ENCODE results near the gene ZFP92.

- TF ChIP-seq CTCF (conservative IDR thresholded peaks at IDR 0.05) (no peak), EZH2 (IDR thresholded peaks at IDR 0.05; ENCODE audit: low read depth) (no peak)
These were observed 1.7 kb upstream of the ZFP92 start for GRCh38 chrX:153409414-153410101.
